HG02571 (cell line): ENCODE measurements around the gene LTBR.
A peak's percentile ranks its signal among the peaks of the same experiment; 100 is the strongest.
"Not testable (repeated sequence)": the region's sequence is repeated elsewhere in the genome, so short reads cannot be mapped to it uniquely, and the experiment has no call there.

ENCODE experiments used
- ATAC-seq: cut with Tn5 transposase; IDR thresholded peaks from one replicate; pipeline ENCODE4 v1.9.1; 2021; ENCODE audit warnings: mild to moderate bottlenecking, moderate library complexity; ENCODE audit not compliant: unreplicated experiment

The LTBR gene

DNA sequence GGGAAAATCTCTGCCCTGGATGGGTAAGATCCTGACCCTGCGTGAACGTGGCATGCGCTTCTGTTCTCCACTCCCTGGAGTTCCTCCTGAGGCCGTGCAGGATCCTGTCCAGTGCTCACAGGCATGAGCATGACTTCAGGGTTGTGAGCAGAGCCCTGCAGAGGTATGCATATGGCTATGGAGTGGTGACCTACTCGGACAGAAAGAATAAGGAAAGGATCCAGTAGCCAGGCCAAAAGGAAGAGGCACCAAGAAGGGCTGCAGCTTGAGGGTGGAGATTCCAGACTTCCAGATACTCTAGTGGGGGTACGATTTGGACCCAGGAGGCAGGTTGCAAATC is 40.0 kb downstream of the LTBR start:
- no peak for ATAC-seq

DNA sequence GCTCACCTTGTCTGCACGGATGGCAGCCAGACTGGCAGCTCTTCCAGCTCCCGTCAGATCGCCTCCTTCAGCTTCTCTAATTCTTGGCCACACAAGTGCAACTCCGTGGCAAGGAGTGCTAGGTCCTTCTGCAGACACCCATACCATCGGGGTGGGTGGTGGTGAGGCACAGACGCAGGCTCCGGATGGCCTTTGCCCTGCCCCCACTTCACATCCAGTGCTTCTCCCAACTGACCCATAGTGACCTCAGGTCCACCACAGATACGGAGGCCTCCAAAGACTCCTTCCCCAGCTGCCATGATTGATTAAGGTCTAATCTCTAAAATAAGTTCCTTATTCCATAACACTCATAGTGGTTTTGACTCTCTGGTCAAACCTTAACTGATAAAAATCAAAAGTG is 40.9 kb downstream of the LTBR start:
- no peak for ATAC-seq

DNA sequence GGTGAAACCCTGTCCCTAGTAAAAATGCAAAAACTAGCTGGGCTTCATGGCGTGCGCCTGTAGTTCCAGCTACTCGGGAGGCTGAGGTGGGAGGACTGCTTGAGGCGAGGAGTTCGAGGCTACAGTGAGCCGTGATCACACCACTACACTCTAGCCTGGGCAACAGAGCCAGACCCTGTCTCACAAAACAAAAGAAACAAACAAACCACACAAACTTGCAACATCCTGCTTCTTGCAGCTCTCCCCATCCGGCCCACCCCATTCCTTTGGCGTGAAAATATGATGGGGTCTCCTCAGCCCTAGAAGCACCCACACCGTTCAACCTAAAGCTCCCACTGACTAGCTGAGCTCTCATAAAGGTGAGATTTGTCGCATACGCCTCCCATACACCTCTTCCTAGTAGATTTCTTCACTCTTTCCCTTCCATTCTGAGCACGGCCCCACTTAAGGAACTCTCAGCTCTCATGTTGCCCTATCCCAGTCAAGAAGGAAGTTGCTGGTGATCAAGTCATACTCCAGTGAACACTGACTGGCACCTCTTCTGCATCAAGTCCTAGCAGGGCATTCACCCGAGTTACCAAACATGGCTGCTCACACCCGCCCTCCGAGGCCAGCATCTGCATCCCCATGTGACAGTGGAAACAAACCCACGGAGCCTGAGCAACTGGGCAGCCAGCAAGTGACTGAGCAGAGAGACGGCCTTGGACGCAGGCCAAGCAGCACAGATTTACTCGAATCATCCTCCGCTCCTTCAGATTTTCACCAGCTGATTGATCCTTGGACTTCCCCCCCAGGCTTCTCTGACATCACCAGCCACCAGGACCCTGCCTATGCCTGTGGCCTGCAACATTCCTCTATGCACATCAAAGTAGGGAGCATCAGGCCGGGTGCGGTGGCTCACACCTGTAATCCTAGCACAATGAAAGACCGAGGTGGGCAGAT is 41.9 kb downstream of the LTBR start:
- no peak for ATAC-seq

DNA sequence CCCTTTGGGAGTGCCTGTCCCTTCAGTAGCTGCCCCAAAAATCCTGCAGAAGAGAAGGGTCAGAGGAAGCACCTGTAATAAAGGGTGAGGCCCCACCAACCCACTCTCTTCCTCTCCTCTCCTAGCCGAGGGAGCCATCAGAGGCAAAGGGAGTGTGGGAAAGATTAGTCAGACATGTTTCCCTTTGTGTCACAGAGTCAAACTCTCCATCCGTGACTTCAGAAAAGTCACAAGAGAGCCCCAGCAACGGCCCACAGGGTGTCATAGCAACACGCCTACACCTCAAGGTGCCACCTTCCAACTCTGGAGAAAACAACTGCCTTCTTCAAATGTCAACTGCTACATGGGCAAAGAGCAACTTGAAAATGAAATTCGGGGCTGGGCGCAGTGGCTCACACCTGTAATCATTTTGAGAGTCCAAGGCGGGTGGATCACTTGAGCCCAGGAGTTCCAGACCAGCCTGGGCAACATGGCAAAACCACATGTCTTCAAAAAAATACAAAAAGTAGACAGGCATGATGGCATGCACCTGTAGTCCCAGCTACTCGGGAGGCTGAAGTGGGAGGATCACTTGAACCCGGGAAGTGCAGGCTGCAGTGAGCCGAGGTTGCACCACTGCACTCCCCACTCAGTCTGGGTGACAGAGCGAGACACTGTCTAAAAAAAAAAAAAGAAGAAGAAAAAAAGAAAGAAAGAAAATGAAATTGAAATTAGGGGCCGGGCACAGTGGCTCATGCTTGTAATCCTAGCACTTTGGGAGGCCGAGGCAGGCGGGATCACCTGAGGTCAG is 43.1 kb downstream of the LTBR start:
- ATAC-seq = peak; percentile 58

DNA sequence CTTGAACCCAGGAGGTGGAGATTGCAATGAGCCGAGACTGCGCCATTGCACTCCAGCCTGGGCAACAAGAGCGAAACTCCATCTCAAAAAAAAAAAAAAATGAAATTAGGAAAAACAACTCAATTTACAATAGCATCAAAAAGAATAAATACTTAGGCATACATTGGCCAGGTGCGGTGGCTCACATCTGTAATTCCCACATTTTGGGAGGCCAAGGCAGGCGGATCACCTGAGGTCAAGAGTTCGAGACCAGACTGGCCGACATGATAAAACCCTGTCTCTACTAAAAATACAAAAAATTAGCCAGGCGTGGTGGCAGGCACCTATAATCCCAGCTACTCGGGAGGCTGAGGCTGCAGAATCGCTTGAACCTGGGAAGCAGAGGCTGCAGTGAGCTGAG is 43.8 kb downstream of the LTBR start:
- not testable (repeated sequence) for ATAC-seq

DNA sequence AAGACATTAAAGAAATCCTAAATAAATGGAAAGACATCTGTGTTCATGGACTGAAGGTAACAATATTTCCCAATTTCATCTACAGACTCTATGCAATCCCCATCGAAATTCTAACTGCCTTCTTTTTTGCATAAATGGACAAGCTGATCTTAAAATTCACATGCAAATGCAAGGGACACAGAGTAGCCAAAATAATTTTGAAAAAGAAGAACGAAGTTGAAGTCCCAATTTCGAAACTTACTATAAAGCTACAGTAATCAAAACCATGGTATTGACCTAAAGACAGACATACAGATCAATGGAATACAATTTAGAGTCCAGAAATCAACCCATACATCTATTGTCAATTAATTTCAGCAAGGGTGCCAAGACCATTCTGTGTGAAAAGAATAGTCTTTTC is 44.4 kb downstream of the LTBR start:
- ATAC-seq = no peak

DNA sequence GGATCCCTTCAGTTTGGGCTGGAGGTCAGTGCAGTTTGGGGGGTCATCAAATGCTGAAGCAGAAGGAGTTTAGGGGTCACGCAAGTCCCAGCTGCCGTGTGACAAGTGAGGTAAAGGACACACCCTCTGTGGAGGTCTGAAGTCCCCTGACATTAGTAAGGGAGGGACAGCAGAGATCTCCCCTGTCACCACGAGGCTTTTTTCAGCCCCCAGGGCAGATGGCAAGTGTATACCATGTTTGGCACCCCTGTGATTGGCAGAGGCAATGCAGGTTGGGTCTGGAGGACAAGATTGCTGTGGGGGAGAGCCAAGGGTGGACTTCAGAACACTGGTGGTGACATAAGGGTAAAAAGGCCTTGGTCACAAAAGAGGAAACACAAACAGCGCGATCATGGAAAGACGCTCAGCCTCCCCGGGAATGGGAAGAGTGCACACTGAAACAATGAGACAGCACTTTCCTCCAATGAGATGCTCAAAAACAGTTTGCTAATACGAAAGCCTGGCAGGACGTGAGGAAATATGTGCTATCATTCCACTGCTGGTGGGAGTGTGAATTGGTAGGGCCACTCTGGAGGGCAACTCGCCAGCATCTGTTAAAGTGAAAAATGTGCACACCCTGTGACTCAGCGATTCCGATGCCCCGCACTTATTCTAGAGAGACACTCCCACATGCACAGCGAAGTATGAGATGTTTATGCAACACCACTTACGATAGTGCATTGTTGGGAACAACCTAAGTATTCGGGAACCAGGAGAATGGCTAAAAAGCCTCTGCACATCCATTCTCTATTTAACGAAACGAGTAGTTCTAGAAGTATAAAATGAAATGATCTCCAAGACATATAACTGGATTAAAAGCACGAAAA is 46.4 kb downstream of the LTBR start:
- no peak for ATAC-seq

DNA sequence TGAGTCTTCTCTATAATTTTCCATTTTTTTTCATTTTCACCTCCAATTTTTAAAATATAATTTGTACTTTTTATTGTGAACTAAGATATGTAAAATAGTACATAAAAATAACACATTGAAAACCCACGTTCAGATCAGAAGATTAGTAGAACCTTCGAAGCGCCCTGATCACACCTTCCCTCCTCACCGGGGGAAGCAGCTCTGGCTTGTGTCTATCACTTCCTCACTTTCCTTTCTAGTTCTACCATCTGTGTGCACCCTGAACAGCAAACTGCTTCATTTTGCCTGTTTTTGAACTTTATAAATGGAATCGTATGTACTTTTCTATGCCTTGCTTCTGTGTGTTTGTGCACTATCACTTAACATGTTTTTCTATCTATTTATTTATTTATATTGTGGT is 49.0 kb downstream of the LTBR start:
- ATAC-seq = no peak

DNA sequence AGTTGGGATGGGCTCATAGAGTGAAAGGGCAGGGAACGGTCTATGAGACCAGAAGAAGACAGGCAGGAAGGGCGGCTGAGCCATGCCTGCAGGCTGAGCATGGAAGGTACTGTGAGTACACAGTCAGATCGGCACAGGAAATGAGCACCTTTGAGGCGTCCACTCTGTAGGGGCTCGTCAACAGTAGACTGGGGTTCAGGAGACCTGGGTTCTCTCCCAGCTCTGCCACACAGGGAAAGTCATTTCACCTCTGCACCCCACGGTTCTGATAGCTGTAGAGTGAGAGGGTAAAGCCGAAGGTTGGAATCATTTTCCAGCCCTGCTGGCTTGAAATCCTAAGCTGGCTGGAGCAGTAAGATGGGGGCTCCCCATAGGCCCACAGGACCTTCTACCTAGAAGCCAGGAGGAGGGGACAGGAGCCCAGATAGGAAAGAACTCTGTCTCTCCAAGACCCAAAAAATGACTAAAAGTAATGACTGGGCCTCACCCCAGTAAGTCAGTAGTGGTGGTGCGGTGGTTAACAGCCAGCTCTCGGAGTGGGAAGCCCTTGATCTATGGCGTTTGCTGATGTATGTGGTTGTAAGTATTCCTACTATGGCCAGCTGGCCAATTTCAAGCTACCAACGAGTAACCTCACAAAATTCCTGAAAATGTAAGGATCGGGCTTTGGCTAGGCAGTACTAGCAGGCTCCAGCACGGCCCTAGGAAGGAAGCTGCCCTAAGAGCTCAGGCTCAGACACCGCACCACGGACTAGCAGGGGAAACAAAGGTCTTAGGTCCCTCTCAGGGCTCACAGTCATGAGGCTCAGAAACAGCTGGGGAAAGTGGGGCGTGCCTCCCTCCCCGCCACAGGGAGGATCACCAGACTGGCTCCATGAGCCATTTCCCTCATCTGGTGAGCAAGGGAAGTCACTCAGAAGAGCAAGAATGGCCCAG is 50.5 kb downstream of the LTBR start:
- no peak for ATAC-seq

DNA sequence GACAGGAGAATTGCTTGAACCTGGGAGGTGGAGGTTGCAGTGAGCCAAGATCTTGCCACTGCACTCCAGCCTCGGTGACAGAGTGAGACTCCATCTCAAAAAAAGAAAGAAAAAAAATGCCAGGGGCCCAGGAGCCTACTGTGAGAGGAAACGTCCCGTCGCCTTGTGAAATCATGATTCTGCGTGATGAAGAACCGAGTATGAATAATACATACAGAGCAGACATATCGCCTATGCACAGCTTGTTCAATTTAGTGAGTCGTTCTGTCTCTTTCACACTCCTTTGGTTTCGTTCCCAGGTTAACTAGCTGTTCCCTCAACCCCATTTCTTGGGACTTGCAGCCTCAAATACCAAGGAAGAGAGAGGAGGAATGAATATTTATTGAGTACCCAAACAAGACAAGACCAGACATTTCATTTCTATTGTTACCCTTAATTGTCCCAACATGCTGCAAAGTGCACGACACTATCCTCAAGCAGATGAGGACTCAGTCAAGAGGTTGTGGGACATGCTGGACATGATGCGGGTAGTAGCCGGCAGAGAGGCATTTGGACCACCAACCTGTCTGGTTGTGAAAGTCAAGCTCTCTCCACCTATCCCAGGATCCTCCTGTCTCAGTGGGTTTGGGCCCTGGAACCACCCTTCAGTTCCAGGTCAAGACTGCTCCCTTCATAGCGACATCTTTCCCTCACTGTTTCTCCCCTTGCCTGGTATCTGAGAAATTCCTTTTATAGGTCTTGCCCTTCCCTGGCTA is 52.2 kb downstream of the LTBR start:
- ATAC-seq = no peak

DNA sequence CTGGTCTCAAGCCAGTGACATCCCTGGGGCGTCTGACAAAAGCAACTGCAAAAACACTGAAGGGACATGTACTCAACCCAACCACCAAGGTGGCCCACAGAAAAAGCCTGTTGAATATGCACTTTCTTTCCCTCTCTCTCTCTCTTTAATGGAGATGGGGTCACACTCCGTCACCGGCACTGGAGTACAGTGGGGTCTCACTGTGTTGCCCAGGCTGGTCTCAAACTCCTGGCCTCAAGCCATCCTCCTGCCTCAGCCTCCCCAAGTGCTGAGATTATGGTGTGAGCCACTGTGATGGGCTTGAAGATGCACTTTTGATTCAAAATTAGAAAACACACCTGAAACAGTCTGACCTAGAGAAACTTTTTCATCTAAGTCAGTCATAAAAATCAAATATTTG is 53.6 kb downstream of the LTBR start:
- ATAC-seq = no peak

DNA sequence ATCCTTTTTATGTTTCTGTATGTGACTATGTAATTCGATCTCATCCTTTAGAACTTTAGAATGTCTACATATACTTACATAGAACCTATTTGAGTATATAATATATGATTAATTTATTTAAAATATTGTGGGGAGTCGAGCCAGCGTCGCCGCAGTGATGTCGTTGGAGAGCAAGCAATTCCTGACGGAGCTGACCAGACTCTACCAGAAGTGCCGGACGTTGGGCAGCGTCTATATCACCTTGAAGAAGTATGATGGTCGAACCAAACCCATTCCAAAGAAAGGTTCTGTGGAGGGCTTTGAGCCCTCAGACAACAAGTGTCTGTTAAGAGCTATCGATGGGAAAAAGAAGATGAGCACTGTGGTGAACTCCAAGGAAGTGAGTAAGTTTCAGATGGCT is 54.4 kb downstream of the LTBR start:
- no peak for ATAC-seq

DNA sequence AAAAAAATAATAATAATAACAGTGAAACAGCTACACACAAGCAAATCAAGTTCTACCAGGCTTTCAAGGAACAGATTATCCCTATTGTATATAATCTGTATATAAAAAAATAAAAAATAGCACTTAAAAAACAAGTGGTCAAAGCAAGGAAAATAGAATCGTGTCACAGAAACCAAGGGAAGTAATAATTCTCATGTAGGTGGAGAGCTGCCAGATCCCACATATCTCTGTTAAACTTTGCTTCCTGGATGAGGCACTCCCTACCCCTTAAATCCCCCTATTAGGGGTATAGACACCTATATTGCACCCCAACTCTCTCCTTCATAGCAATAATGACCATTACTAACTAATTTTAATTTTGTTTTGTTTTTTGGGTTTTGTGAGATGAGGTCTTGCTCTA is 56.4 kb downstream of the LTBR start:
- ATAC-seq = no peak
